ENCODE data around the gene SPATC1L.
"Not testable (repeated sequence)": the region's sequence is repeated elsewhere in the genome, so short reads cannot be mapped to it uniquely, and the experiment has no call there.

SPATC1L gene

DNA sequence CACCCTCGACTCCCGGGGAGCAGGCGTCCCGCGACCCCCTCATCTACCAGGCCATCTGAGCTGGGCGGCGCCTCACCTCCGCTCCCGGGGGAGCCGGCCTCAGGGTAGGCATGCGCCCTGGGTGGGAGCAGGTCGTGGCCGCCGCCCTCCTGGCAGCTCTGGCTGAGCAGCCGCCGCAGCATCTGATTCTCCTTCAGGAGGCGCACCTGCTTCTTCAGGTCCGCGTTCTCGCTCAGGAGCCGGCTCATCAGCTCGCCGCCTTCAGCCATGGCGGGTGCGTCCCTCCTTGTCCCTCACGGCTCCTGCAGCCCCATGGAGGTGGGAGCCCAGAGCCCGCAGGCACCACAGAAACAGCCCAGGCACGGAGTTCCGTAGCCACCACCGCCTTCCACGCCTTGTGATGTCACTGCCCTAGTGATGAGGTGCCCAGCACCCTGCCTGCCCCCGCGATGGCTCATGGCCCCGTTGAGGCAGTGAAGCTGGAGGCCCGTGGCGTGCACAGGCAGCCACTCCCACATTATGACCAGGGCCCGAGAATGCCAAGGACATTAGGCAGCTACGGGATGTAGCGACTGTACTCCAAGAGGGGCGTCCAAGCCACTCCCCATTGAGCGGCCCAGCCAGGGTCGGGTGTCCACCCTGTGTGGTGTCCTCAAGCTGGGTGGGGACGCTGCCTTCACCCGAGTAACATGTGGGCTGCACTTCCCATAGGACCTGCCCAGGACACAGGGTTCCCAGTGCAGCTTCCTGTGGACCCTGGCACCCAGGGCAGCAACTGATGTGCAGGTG is 1.5 kb downstream of the SPATC1L start:
- no peak for DNase-seq

DNA sequence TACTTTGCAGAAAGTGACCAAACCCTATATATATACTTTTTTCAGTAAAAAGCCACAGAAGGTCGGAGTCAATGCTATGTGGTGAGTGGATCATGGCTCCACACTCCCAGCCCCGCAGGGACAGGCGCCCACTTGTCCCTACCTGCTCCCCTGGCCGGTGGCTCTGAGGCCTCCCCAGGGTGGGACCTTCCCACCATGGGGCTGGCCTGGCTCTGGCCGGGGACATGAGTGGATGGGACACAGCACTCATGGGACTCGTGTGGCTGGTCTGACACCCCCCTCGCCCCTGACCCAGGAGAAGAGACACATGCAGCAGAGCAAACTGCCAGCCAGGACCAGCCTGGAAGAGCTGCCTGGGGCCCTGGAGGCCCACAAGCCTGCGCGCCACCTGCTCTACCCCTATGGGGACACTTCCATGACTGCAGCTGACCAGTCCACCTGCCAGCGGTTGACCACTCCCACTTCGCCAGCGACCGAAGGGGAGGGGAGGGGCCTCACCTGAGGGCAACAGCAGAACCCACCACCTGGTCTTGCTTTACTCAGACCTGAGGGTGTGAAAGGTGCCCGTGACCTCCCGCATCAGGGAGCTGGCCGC is 2.2 kb downstream of the SPATC1L start:
- DNase-seq, result no peak

- DNase-seq, result no peak
These were observed 2.8 kb downstream of the SPATC1L start for GRCh38 chr21:46181436-46181835.

- DNase-seq, result no peak
These were observed 3.4 kb downstream of the SPATC1L start for GRCh38 chr21:46180778-46181391.

GRCh38 chr21:46180079-46180722 is 4.1 kb downstream of the SPATC1L start:
- no peak for DNase-seq

DNA sequence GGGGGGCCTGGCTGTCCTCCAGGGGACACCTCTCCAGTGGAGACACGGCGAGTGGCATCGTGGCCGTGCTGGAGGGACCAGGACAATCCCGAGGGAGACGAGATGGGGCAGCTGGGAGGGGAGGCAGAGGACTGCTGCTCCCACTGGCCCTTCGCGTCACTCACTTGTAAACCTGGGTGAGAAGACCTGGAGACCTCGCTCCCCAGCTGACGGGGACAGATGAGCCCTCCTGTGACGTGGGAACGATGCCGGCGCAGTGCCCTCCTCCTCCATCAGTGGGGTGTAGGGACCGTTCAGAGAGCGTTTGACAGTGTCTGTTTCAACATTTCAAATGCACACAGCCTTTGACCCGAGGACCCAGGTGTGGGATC is 4.6 kb downstream of the SPATC1L start:
- no peak for DNase-seq

DNA sequence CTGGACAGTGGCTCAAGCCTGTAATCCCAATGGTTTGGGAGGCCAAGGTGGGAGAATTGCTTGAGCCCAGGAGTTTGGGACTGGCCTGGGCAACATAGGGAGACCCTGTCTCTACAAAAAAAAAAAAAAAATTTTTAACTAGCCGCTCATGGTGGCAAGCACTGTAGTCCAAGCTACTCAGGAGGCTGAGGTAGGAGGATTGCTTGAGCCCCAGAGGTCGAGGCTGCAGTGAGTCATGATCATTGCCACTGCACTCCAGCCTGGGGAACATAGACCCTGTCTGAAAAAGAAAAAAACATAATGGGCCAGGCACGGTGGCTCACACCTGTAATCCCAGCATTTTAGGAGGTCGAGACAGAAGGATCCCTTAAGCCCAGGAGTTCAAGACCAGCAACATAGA is 5.3 kb downstream of the SPATC1L start:
- DNase-seq, result no peak

- DNase-seq, result not testable (repeated sequence)
These were observed 7.7 kb downstream of the SPATC1L start for GRCh38 chr21:46176443-46177129.

- DNase-seq, result no peak
These were observed 10.7 kb downstream of the SPATC1L start for GRCh38 chr21:46173573-46173972.

DNA sequence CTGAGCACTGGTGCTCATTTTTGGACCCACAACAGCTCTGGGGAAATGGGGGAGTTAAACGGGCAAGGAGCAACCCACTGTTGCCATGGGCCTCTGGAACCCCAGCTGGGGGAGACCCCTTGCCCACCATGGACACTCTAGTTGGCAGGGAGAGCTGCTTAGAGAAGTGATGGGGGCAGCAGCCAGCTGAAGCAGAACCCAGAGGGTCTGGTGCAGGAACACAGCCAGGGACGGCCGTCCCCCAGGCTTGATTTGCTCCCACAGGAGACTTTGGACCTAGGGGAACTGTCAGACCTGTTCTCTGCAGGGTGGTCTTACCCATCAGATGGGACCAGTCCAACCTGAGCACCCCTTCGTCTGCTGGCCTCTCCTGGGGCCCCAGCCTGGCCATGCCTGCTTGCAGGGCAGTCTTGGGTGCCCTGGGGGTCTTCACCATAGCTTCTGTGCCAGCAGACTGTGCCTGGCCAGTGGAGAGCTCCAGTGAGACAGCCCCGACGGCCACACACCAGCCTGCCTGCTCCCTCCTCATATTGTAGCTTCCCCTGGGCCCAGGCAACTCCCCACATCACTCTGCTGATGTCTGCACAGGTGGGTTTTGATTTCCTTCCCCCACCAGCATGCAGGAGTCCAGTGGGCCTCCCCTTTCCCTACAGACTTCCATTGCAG is 11.3 kb downstream of the SPATC1L start:
- DNase-seq, result no peak

- DNase-seq, result no peak
These were observed 12.0 kb downstream of the SPATC1L start for GRCh38 chr21:46171996-46172862.

GRCh38 chr21:46171585-46171984 is 12.7 kb downstream of the SPATC1L start:
- no peak for DNase-seq

GRCh38 chr21:46170436-46171193 is 13.6 kb downstream of the SPATC1L start:
- not testable (repeated sequence) for DNase-seq

- no peak for DNase-seq
These were observed 15.4 kb downstream of the SPATC1L start for GRCh38 chr21:46168659-46169386.

GRCh38 chr21:46168238-46168637 is 16.0 kb downstream of the SPATC1L start:
- no peak for DNase-seq

GRCh38 chr21:46165098-46165497 is 19.2 kb downstream of the SPATC1L start:
- DNase-seq, result no peak

DNA sequence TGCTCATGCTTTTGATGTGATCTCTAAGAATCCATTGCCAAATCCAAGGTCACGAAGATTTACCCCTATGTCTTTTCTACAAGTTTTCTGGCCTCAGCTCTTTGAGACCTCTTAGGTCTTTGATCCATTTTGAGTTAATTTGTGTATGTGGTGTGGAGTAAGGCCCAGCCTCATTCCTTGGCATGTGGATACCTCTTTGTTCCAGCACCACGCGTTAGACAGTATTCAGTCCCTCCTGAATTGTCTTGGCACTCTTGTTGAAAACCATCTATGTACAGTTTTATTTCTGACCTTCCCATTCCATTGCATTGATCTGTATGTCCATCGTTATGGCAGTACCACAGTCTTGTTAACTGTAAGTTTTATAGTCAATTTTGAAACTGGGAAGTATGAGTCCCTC is 20.9 kb downstream of the SPATC1L start:
- DNase-seq, result no peak

DNA sequence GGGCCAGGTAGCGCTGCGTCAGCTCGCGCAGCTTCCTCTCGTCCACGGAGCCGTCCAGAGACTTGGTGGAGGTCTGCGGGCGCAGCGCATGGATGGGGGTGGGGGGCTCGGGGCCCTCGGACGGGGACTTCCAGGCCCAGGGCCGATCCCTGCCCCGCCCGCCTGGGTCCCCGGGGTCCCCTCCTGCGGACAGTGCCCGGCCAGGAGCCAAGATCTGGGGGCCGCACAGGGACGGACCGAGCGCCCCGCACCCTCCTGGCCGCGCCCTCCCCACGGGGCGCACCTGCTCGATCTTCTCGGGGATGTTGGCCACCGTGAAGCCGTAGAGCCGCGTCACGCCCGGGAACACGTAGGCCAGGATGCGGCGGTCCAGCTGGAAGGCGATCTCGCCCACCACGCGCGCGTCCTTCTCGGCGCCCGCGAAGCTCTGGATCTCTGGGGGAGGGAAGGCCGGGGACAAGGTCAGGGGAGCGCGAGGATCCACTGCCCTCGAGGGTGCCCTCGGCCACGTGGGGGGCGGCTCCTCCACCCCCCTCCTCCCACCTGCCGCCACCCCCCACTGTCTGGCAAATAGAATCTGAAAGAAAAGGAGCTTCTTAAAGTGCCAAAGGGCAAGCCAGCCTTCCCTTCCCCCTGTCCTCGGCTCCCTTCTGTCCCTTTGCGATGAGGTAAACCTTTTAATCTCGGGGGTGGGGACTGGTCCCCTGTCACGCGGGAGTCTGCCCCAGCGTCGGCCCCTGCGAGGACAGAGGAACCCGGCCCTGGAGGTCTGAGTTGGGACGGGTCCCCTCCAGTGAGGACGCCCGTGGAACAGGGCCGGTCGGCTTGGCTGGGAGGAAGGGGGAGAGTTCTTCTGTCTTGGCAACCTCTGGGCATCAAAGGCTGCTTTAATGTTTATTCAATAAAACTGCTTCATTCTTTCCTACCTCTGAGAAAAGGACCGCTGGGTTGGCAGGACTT is 22.3 kb downstream of the SPATC1L start:
- peak; percentile 38 for DNase-seq
